GM19438 (cell line): ENCODE measurements around the gene RNASEH1.
"Not testable (repeated sequence)": the region's sequence is repeated elsewhere in the genome, so short reads cannot be mapped to it uniquely, and the experiment has no call there.

Experiments
- ATAC-seq: cut with Tn5 transposase; IDR thresholded peaks from one replicate; pipeline ENCODE4 v1.9.1; 2021; ENCODE audit warnings: low read depth; ENCODE audit not compliant: unreplicated experiment

RNASEH1 gene

GRCh38 chr2:3594493-3595281 lies 36.6 kb upstream of the RNASEH1 start, which contains the start of gene COLEC11:
Gene COLEC11 (plus strand): TSS chr2:3595112. CDS start chr2:3604341, 9,229 bp downstream.
- no peak for ATAC-seq

GRCh38 chr2:3589086-3589485 lies 31.0 kb upstream of the RNASEH1 start:
- ATAC-seq: no peak

- no peak for ATAC-seq
These were observed 30.0 kb upstream of the RNASEH1 start for GRCh38 chr2:3588084-3588483.

- no peak for ATAC-seq
These were observed 29.3 kb upstream of the RNASEH1 start for GRCh38 chr2:3587432-3587831.

- ATAC-seq: no peak
These were observed 28.9 kb upstream of the RNASEH1 start for GRCh38 chr2:3587021-3587420.

- no peak for ATAC-seq
These were observed 28.1 kb upstream of the RNASEH1 start for GRCh38 chr2:3586220-3586619.

GRCh38 chr2:3585261-3586109 lies 27.4 kb upstream of the RNASEH1 start:
- ATAC-seq: no peak

GRCh38 chr2:3584608-3585260 lies 26.6 kb upstream of the RNASEH1 start:
- ATAC-seq: no peak

- no peak for ATAC-seq
These were observed 25.9 kb upstream of the RNASEH1 start for GRCh38 chr2:3584076-3584475.

- no peak for ATAC-seq
These were observed 23.5 kb upstream of the RNASEH1 start for GRCh38 chr2:3581367-3582262.

- ATAC-seq: no peak
These were observed 22.3 kb upstream of the RNASEH1 start for GRCh38 chr2:3580449-3580848.

- ATAC-seq: no peak
These were observed 20.9 kb upstream of the RNASEH1 start for GRCh38 chr2:3578987-3579386.

GRCh38 chr2:3576263-3576630 lies 18.1 kb upstream of the RNASEH1 start:
- ATAC-seq: not testable (repeated sequence)

- peak; percentile 19 for ATAC-seq
These were observed 17.6 kb upstream of the RNASEH1 start for GRCh38 chr2:3575534-3576262.

- ATAC-seq: no peak
These were observed 16.0 kb upstream of the RNASEH1 start for GRCh38 chr2:3574155-3574554.

- no peak for ATAC-seq
These were observed 14.5 kb upstream of the RNASEH1 start for GRCh38 chr2:3572620-3573019.

GRCh38 chr2:3571284-3571683 lies 13.2 kb upstream of the RNASEH1 start:
- ATAC-seq: no peak

GRCh38 chr2:3569656-3570055 lies 11.5 kb upstream of the RNASEH1 start:
- ATAC-seq: not testable (repeated sequence)

GRCh38 chr2:3566806-3567205 lies 8.7 kb upstream of the RNASEH1 start:
- ATAC-seq: no peak

GRCh38 chr2:3565117-3565516 lies 7.0 kb upstream of the RNASEH1 start:
- no peak for ATAC-seq
